GM21786 (cell line): ENCODE results near the gene PRKCE.
"Not testable (repeated sequence)": the region's sequence is repeated elsewhere in the genome, so short reads cannot be mapped to it uniquely, and the experiment has no call there.

Experiments
- ATAC-seq: cut with Tn5 transposase; IDR thresholded peaks from one replicate; pipeline ENCODE4 v1.9.1; 2021; ENCODE audit not compliant: unreplicated experiment

Gene PRKCE

DNA sequence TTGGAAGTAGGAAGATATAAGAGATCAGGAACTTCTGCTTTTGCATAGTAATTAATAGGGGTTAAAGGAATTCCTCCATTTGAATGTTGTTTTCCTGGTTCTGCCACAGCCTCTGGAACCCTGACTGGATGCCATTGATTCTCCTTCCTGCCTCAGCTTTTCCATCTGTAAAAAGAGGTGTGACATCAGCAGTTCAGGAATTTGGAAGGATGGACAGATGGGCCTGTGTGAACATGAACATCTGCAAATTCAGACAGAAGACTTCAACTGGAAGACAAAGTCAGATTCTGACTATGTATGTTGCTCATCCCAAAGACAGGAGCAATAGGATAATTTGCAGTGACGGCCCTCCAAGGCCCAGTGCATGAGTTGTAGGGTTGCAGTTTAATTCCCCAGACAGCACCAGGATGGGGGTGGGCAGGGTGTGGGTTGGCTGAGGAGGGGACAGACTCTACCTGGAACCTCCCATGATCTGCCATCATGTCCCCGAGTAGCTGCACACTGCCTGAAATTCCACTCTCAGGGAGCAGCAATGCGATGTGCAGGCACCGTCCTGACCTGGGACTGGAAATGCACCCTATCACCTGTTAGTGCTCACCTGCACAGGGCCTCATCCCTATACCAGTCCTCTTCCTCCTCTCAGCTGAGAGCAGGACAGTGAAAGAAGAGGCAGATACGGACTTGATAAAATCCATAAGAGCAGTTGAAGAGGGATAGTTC is 546.8 kb downstream of the PRKCE start:
- ATAC-seq, result no peak

DNA sequence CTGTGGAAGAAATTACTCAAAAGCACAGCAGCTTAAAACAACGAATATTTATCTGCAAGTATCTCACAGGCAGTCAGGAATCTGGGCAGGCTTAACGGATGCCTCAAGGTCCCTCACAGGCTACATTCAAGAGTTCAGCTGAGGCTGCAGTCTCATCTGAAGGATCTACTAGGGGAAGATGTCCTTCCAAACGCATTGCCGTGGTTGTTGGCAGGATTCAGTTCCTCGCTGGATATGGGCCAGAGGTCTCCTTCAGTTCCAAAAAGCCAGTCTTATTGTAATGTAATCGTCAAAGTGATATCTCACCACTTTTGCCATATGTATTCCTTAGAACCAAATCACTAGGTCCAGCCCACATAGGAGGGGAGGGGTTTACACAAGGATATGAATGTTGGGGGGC is 547.5 kb downstream of the PRKCE start:
- no peak for ATAC-seq

DNA sequence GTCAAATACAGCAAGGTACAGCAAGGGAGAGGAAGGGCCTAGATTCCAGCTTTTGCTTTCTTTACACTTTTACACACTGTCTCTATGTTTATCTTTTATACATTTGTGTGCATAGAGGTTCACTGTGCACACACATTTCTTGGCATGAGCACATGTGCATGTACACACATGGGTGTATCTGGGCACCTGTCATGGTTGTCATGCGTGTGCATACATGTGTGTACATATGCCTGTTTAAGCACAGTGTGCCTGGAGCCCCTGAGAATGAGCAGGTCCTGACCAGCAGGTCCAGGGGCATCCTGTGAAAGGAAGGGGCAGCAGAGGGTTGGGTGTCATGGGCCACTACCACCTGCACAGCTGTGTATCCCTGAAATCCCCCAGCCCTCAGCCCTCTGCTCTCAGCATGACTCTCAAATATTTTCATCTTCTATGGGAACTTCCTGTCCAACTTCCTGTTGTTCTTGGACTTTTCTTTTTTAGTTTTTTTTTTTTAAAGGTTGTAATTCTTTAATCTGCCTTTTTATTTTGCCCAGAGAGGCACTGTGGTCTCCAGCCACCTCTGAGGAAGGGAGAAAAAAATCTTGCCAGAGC is 548.7 kb downstream of the PRKCE start:
- no peak for ATAC-seq

DNA sequence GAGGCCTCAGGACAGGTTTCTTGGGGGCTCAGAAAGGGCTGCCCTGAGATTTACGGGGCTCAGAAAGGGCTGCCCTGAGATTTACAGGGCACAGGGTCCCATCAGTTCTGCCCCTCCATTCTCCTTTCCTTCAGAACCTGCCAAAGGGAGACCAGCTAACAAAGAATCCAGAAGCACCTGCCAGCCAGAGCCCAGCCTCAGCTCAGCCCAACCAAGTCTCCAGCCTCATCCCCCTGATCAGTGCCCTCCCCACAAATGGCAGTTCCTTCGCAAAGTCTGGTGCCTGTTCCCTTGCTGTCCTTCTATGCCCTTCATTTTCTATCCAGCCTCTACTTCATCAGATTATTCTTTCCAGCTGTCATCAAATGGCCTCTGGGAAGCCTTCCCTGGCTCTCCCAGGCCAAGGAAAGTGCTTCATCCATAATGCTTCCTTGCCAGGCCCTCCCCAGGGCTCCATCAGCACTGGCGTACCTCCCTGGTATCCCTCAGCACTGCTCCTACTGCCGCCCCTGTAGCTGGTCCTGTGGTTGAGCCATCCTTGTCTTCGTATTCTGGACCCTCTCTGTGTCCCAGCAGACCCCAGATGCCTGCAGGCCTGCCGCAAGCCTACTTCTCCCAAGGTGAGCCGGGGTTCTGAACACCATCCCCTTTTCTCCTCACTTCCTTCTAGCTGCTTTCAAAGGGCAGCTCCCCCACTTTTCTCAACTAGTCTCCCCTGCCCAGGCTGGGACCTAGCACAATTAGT is 549.6 kb downstream of the PRKCE start:
- ATAC-seq, result no peak

DNA sequence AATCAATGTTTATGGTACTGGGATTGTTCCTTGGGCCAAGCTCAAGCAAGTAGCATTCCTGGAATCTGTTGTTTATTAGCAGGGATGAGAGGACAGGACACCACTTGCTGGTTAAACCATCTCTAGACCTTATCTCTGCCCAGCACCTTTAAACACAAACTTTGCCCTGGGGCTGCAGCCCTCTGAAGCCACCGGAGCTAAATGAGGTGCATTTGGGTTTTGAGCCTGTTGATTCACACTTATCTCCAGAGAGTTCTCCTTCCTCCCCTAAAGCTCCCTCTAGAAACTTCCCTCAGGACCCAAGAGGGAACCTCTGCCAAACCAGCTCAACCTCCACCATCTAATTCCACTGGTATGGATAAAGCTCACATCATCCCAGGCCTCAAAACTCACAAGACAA is 551.0 kb downstream of the PRKCE start:
- no peak for ATAC-seq

DNA sequence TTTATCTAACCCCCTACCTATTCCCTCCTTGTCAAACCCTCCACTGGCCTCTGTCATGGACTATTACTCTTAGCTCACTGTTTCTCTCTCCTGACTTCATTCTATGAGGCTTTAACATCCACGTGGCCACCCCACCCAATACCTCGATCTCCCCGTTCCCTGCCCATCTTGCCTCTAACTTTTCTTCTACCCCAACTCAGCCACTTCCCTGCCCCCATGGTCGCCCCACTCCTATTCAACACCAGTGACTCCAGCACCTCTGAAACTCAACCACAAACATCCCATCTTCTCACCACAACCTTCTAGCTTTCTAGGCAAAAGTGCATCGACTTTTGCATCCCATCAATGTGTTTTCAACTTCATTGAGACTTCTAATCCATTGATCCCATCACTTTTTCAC is 551.5 kb downstream of the PRKCE start:
- no peak for ATAC-seq

DNA sequence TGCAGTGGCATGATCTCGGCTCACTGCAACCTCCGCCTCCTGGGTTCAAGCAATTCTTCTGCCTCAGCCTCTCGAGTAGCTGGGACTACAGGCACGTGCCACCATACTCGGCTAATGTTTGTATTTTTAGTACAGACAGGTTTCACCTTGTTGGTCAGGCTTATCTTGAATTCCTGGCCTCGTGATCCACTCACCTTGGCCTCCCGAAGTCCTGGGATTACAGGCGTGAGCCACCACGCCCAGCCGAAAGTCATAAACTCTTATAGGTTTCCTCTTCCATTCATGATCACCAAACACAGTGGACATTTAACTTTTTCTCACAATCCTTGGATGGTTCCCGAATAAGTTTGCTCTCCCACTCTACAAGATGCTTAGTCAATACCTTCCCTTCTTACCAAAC is 552.2 kb downstream of the PRKCE start:
- ATAC-seq, result not testable (repeated sequence)

DNA sequence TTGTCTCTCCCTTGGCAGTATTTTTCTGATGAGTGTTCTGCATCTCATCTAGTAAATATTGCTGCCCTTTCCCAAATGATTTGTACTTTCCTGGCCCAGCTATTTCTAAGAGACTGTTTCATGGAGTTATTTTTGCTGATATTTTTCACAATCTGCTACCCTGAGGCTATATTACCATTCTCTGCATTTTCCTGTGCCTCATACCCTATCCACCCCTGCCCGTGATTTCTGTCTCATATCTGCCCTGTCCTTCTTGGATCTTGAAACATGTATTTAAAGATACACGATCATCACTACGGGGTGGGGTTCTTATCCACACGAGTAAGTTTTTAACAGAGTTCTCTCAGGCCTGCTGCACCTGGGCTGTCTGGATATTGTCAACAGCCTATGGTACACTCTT is 556.1 kb downstream of the PRKCE start:
- no peak for ATAC-seq

DNA sequence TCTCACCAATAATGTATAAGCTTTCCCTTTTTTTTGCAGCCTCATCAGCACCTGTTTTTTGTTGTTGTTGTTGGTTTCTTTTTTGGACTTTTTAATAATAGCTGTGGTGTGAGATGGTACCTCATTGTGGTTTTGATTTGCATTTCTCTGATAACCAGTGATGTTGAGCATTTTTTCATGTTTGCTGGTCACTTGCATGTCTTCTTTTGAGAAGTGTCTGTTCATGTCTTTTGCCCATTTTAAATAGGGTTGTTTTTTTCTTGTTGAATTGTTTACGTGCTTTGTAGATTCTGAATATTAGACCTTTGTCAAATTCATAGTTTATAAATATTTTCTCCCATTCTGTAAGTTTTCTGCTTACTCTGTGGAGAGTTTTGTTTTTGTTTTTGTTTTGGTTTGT is 557.3 kb downstream of the PRKCE start:
- no peak for ATAC-seq

DNA sequence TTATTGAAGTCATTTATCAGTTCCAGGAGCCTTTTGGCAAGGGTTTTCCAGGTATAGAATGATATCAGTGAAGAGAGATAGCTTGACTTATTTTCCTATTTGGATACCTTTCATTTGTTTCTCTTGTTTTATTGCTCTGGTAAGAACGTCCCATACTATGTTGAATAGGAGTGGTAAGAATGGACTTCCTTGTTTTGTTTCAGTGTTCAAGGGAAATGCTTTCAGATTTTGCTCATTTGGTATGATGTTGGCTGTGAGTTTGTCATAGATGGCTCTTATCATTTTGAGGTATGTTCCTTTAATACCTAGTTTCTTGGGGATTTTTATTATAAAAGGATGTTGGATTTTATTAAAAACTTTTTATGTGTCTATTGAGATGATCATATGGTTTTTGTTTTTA is 558.6 kb downstream of the PRKCE start:
- ATAC-seq, result no peak

DNA sequence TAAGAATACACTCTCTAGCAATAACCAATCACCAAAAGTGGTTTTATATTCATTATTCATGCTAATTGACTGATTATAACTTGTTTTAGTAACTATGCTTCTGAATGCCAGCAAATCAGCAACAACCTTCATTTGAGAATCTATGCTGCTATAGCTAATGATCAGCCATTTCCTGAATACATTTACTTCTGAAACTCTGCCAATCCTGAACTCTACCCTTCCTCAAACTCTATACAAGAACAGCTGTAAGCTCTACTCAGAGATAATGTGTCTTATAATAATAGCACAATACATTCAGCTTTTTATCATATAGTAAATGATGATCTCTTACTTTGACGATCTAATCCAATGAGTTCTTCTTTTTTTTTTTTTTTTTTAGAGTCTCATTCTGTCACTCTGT is 560.0 kb downstream of the PRKCE start:
- ATAC-seq, result no peak

DNA sequence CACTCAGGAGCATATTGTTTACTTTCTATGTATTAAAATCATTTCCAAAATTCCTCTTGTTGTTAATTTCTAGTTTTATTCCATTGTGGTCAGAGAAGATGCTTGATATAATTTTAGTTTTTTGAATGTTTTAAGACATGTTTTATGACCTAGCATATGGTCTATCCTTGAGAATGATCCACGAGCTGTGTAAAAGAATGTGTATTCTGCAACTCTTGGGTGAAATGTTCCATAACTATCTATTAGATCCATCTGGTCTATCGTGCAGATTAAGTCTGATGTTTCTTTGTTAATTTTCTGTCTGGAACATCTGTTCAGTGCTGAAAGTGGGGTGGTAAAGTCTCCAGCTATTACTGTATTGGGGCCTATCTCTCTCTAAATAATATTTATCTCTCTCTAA is 562.4 kb downstream of the PRKCE start:
- no peak for ATAC-seq

DNA sequence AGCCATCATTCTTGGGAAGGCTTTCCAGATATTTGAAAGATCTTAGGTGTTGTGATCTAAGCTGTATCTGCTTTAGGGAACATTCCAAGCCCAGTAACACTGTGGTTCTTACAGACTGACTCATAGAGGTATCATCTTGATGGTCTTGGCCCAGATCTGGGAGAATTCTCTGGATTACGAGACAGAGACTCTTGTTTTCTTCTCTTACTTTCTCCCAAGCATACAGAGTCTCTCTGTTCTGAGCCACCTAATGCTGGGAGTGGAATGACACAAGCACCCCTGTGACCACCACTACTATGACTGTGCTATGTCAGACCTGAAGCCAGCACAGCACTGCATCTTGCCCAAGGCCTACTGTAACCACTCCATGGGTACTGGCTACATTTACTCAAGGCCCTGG is 564.7 kb downstream of the PRKCE start:
- ATAC-seq, result no peak

DNA sequence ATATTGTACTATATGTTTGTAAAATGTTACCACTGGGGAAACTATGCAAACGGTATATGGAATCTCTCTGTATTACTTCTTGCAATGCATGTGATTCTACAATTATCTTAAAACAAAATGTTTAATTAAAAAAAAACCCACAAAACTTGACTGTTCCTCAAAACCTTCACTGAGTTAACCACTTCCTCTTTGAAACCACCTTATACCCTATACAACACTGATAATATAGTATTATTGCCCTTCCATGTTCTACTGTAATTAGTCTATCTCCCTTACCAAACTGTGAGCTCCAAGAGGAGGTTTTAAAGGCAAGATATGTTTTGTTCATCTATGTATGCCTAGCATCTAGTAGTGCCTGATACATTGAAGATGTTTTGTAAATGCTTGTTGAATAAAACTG is 572.0 kb downstream of the PRKCE start:
- ATAC-seq, result not testable (repeated sequence)

DNA sequence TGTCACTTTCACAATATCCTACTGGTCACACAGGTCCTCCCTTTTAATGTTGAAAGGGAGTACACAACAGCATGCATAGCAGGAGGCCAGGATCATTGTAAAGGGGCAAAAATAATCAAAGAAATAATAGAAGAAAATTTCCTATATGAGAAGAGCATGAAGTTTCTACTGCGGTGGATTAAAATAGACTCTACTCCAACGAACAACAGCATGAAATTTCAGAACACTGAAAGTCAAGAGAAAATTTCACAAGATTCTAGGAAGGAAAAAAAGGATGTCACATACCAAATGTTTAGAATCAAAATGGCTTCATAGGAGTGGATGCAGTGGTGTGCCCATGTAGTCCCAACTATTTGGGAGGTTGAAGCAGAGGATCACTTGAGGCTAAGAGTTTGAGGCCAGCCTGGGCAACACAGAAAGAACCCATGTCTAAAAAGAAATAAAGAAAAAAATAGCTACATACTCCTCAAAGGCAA is 573.7 kb downstream of the PRKCE start:
- ATAC-seq, result no peak

DNA sequence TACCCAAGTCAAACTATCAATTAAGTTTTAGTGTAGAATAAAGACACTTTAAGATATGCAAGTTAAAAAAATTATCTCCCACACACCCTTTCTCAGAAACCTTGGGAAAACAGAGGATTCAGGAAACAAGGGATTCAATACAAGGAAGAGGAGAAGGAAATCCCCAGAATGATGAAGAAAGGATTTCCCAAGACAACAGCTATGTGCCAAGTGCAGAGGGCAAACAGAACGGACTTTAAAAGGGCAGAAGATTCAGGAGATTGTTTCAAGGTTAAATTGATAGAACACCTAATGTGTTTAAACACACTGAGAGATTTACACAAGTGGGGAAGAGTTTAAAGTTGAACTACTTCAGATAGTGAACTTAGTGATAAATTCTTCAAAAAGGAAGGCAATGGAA is 574.3 kb downstream of the PRKCE start:
- no peak for ATAC-seq

DNA sequence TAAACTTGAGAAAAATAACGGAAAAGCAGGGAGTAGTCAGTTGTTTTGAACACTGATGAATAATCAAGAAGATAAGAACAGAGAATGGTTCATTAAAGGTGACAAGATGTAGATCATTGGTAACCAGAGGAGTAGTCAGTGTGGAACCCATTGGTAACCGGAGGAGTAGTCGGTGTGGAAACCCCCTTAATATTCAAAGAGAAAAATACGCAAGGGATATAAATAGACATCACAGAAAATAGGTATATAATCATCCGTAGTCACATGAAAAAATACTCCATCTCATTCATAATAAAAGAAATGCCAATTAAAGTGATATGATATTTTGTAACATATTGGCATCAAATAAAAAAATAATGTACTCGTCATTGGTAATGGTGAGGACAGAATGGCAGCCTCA is 575.1 kb downstream of the PRKCE start:
- ATAC-seq, result no peak

DNA sequence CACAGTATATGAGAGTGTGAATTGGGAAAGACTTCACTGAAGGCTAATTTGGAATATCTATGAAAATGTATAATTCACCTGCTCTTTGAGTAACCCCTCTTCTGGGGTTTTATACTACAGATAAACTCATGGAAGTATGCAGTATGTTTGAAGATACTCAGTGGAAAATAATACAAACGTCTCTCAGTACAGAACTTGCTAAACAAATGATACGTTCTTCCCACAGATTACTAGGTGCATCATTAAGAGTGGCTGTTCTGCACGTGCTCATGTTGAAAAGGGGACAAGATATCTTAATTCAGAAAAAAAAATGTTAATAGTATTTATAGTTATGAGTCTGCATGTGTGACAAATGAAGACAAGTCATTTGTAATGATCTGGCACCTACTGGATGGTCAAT is 575.5 kb downstream of the PRKCE start:
- no peak for ATAC-seq

DNA sequence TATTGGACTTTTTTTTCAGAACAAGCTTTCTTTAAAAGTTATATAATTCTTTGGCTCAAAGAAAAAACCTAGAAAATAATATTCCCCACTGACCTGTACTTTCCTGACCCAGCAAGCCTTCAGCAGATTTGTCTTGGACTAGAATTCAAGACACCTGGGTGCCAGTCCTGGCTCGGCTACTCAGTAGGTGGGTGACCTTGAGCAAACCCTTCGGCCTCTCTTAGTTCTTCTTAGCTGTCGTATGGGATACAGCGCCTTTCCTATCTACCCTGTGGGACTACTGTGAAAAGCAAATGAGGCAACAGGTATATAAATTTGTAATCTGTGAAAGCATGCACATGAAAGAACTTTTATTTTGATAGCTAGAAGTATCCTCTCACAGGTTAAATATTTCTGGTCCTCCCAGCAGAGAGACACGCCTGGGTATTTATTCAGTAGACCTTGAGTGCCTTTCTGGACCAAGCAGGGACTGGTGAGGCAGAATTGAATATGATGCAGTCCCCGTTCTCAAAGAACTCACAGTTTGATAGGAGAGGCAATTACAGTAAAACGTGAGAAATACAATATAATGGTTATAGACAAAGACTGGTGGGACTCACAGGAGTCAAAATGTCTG is 576.3 kb downstream of the PRKCE start:
- no peak for ATAC-seq

DNA sequence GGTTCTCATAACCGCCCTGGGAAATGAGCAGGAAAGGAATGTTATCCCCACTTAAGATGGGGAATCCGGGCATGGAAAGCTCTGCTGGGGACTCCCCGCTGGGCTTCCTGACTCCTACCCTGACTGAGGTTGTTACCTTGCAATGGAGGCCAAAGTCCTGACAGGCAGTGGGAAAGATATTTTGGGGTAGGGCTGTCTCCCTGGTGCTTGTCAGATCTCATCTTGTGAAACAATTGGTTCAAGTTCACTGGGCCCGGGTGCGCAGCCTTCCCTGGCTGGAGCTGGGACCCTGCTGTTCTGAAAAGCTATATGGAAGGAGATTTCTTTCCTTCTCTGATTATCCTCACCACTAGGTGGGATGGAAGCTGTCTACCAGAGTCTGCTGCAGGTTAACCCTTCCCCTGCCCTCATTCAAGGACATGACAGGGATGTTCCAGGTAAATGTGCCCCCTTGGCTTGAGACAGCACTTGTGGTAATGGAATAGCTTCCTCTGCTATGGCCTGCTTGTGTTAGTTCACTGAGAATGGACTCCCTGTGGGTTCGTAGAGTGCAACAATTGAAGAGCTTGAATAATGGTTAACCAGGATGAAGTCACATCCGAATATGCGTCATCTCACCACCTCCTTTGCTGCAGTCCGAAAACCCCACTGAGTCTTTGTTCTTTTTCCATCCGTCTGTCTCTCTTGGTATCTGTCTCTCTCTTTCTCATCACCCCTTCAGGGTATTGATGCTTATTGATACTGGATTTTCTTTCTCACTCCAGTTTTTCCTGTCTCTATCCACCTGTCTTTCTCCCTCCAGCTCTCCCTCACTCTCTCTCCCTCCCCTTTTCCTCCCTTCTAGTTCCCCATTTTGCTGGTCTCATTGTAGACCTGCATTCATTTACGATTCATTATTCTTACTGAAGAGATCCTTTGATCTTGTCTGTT is 577.9 kb downstream of the PRKCE start:
- peak; percentile 62 for ATAC-seq

DNA sequence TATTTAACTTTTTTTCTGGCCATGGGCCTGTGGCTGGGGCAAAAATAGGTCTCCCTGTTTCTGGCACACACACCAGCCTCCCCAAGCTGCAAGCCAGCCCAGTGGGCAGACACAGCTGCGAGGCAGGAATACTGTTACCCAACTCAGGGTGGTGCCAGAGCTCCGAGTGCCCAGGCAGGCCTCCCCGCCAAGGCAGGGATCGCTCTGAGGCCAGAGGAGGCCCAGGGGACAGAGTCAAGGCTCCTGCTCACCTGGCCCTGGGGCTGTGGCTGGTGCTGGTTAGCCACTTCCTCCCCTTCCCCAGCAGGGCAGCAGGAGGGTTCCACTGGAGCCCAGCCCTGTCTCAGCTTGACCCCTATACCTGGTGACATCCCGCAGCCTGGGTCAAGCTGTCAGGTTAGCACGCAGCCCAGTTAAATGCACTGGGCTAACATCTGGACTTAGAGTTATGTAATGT is 578.7 kb downstream of the PRKCE start:
- peak; percentile 75 for ATAC-seq
